ENCODE measurements around the gene RPL13A.

RPL13A gene

DNA sequence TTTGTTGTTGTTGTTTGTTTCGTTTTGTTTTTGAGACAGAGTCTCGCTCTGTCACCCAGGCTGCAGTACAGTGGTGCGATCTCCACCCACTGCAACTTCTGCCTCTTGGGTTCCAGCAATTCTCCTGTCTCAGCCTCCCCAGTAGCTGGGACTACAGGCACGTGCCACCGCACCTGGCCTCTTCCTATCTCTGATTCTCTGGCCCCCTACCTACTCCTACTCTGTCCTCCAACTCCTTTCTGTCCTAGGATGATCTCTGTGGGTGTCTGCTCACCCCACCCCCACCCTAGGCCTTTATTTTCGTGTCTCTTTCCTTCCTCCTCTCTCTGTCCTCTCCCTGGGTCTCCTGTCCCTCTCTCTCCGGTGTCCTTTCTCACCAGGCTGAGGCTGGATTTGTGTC lies 37.0 kb upstream of the RPL13A start:
- TF ChIP-seq, protein P1, sequence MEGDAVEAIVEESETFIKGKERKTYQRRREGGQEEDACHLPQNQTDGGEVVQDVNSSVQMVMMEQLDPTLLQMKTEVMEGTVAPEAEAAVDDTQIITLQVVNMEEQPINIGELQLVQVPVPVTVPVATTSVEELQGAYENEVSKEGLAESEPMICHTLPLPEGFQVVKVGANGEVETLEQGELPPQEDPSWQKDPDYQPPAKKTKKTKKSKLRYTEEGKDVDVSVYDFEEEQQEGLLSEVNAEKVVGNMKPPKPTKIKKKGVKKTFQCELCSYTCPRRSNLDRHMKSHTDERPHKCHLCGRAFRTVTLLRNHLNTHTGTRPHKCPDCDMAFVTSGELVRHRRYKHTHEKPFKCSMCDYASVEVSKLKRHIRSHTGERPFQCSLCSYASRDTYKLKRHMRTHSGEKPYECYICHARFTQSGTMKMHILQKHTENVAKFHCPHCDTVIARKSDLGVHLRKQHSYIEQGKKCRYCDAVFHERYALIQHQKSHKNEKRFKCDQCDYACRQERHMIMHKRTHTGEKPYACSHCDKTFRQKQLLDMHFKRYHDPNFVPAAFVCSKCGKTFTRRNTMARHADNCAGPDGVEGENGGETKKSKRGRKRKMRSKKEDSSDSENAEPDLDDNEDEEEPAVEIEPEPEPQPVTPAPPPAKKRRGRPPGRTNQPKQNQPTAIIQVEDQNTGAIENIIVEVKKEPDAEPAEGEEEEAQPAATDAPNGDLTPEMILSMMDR (conservative IDR thresholded peaks at IDR 0.05; ENCODE audit: low read depth, low read length) = no peak
- peak overlapping the region; percentile 78 for H3K4me3 ChIP-seq (ENCODE audit: low read length)
- no peak for DNase-seq (ENCODE audit: low read depth)

DNA sequence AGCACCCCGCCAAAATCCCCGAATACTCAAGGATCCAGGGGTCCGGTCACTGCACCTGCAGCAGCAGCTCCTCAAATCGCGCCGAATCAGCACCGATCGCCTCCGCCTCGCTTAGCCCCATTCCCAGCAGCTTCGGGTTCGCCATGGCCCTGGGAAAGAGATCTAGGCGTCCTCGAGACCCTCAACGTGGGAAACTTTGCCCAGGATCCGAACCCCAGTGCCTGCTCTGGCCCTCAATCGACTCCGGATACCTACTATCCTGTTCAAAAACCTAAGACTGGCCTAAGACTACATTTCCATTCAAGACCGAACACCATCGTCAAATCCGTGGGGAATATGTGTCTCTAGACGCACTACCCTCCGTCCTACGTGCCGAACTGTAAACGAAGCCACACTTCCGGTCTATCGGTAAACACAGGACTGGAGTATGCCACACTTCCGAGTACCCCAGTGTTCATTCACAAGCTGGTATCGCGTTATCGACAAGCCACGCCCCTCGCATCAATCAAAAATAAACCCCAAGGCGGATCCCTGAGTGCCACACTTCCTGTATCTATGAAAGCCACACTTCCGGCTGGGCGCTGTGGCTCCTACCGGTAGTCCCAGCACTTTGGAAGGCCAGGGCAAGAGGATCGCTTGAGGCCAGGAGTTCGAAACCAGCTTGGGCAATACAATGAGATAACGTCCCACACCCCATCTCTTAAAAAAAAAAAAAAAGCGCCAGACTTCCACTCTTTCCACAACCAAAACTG lies 35.8 kb upstream of the RPL13A start, which contains the start of gene PIH1D1:
TSS of gene PIH1D1 (minus strand) at position 385 of the 752 bp plus-strand sequence. CDS start at position 145, 240 bp downstream.
- DNase-seq (ENCODE audit: low read depth) = peak; percentile 98
- peak within 1 kb of the TSS; percentile 81 for H3K4me3 ChIP-seq (ENCODE audit: low read length)
- TF ChIP-seq, protein P1 (conservative IDR thresholded peaks at IDR 0.05; ENCODE audit: low read depth, low read length) = peak; percentile 19

DNA sequence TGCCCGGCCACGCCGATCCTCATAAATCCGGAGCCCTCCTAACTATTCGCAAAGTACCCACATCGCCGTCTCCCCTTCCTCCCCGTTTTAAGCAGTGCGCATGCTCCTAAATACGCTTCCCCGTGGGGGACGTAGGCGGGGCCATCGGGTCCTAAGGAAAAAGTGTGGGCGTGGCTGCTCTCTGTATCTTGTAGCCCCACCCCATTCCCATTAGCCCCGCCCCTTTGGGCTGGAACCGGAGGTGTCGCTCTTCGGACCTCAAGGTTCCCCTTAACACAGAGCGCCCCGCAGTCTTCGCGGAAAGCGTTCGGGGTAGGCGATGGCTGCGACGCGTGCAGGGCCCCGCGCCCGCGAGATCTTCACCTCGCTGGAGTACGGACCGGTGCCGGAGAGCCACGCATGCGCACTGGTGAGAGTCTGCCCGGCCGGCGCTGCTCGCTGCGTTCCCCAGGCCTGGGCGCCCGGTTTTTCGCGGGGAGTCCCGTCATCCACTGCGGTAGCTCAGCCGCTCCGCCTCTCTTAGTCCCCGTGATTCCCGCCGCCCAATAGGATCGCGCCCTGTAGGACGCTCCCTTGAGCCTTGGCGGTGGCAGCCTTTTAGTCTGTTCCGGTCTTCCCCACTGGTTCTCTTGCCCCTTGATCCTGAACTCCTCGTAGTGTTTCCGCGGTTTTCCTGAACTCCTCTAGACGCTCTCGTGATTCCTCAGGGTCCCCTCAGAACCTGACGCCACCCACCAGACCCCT lies 34.2 kb upstream of the RPL13A start, which contains the start of gene ALDH16A1:
TSS of gene ALDH16A1 (plus strand) at position 213 of the 744 bp plus-strand sequence. CDS start at position 320, 107 bp downstream.
- peak within 1 kb of the TSS; percentile 81 for H3K4me3 ChIP-seq (ENCODE audit: low read length)
- peak; percentile 88 for DNase-seq (ENCODE audit: low read depth)
- TF ChIP-seq, protein P1 (conservative IDR thresholded peaks at IDR 0.05; ENCODE audit: low read depth, low read length) = no peak

DNA sequence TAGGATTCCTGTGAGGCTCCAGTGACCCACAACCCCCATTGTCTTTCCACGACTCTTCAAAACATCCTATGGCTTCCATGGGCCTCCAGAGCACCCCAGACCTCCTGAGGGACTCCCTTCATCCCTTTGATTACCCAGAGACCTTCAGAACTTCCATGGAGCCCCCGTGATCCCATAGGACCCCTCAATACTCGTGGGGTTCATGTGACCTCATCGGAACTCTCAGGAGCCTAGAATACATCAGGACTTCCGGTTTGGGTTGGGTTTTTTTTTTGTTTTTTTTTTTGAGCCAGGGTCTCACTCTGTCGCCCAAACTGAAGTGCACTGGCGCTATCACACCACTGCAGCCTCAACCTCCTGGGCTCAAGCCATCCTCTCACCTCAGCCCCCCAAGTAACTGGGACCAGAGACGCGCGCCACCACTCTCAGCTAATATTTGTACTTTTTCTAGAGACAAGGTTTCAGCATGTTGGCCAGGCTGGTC lies 33.6 kb upstream of the RPL13A start:
- no peak for DNase-seq (ENCODE audit: low read depth)
- TF ChIP-seq, protein P1 (conservative IDR thresholded peaks at IDR 0.05; ENCODE audit: low read depth, low read length) = no peak
- peak overlapping the region; percentile 81 for H3K4me3 ChIP-seq (ENCODE audit: low read length)

DNA sequence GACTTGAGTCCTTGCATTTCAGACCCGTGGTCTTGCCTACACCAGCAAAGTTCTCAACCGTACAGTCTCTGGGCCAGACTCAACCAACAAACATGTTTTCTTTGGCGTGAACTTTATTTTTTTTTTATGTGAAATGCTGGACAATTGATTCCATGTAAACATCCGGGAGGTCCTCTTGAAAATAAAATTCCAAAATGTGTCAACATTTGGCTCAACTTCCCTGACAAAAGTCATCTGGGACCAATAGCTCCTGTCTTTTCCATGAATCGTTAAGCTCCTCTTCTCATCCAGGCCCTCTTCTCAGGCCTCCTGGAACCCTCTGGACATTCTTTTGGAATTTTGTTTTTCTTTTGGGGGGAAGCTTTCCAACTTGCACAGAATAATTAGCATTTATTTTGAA lies 31.6 kb upstream of the RPL13A start:
- H3K4me3 ChIP-seq (ENCODE audit: low read length) = no peak overlapping the region
- no peak for DNase-seq (ENCODE audit: low read depth)
- TF ChIP-seq, protein P1 (conservative IDR thresholded peaks at IDR 0.05; ENCODE audit: low read depth, low read length) = no peak

DNA sequence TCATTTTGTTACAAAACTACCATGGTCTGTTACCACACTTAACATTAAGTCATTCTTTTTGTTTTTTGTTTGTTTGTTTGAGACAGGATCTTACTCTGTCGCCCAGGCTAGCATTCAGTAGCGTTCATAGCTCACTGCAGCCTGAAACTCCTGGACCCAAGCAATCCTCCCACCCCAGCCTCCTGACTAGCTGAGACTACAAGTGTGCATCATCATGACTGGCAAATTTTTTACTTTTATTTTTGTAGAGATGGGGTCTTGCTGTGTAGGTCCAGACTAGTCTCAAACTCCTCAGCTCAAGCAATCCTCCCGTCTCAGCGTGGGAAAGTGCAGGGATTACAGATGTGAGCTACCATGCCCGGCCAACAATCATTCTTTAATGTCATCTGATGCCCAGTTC lies 31.1 kb upstream of the RPL13A start:
- TF ChIP-seq, protein P1 (conservative IDR thresholded peaks at IDR 0.05; ENCODE audit: low read depth, low read length) = no peak
- H3K4me3 ChIP-seq (ENCODE audit: low read length) = no peak overlapping the region
- DNase-seq (ENCODE audit: low read depth) = no peak
